PFSK-1 (cell line): ENCODE measurements around the gene COPG2.

Experiments used
- FOXP2 ChIP-seq: optimal IDR thresholded peaks from 2 replicates; pipeline ENCODE3; 2011; ENCODE audit warnings: borderline replicate concordance, control low read depth, inconsistent platforms; ENCODE audit not compliant: insufficient read depth; ENCODE audit errors: extremely low read length, extremely low read depth
- POLR2AphosphoS5 ChIP-seq: IDR thresholded peaks from 2 replicates; pipeline ENCODE4 v1.6.1; 2012; ENCODE audit warnings: low read depth, mild to moderate bottlenecking, control low read depth, low read length, moderate library complexity
- REST ChIP-seq, 2 experiments: IDR thresholded peaks; 2 replicates each; pipeline versions ENCODE4 v1.6.1 to v1.8.0; 2011 to 2012; ENCODE audit warnings: low read depth in 2 of 2, low read length in 2 of 2, control low read depth in 1 of 2, inconsistent platforms in 1 of 2, mild to moderate bottlenecking in 1 of 2, moderate library complexity in 1 of 2; ENCODE audit not compliant: insufficient read depth in 1 of 2
- SIN3A ChIP-seq: IDR thresholded peaks from 2 replicates; pipeline ENCODE4 v1.6.1; 2012; ENCODE audit warnings: mild to moderate bottlenecking, low read length, moderate library complexity, borderline replicate concordance; ENCODE audit not compliant: insufficient read depth
- TAF1 ChIP-seq: IDR thresholded peaks from 2 replicates; pipeline ENCODE4 v1.6.1; 2012; ENCODE audit warnings: low read length, control low read depth, borderline replicate concordance; ENCODE audit not compliant: insufficient read depth

The COPG2 gene

GRCh38 chr7:130554481-130554880 lies 114.1 kb downstream of the COPG2 start:
- TF ChIP-seq POLR2AphosphoS5 (no peak), TAF1 (no peak), SIN3A (no peak), FOXP2 (no peak), REST (IDR thresholded peaks at IDR 0.05; ENCODE audit: insufficient read depth in 1 of 2, low read depth in 2 of 2, low read length in 2 of 2) (no peak)

GRCh38 chr7:130553398-130554029 lies 115.0 kb downstream of the COPG2 start:
- TF ChIP-seq POLR2AphosphoS5 = no peak
- no peak for TF ChIP-seq REST (IDR thresholded peaks at IDR 0.05; ENCODE audit: insufficient read depth in 1 of 2, low read depth in 2 of 2, low read length in 2 of 2)
- no peak for TF ChIP-seq FOXP2
- no peak for TF ChIP-seq SIN3A
- no peak for TF ChIP-seq TAF1

GRCh38 chr7:130544356-130544755 lies 124.2 kb downstream of the COPG2 start:
- TF ChIP-seq POLR2AphosphoS5 (no peak), FOXP2 (no peak), TAF1 (no peak), SIN3A (no peak), REST (IDR thresholded peaks at IDR 0.05; ENCODE audit: insufficient read depth in 1 of 2, low read depth in 2 of 2, low read length in 2 of 2) (no peak)

GRCh38 chr7:130543487-130544010 lies 125.0 kb downstream of the COPG2 start:
- TF ChIP-seq FOXP2 (no peak), REST (IDR thresholded peaks at IDR 0.05; ENCODE audit: insufficient read depth in 1 of 2, low read depth in 2 of 2, low read length in 2 of 2) (no peak)

DNA sequence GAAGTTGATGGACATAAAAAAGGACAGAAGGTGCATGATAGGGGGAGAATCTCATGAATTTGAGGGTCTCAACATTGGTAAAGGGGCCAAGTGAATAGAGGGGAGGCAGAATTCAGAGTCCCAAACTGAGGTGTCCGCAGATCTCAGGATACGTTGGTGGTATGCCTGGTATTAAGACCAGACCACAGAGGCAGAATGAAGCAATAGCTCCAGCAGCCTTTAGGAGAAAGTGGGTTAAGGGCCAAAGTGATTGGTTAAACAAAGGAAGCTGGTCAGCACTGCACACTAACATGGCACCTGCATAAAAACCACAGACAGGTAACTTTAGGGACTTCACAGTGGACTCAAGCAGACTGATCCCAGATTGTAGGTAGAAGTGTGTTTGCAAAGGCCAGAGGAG lies 139.1 kb downstream of the COPG2 start:
- TF ChIP-seq FOXP2 (no peak), POLR2AphosphoS5 (no peak), SIN3A (no peak), TAF1 (no peak), REST (IDR thresholded peaks at IDR 0.05; ENCODE audit: insufficient read depth in 1 of 2, low read depth in 2 of 2, low read length in 2 of 2) (no peak)
